TTC549 (cell line): ENCODE measurements around the gene CPED1.
"Not testable (repeated sequence)": the region's sequence is repeated elsewhere in the genome, so short reads cannot be mapped to it uniquely, and the experiment has no call there.

ENCODE experiments used
- FAIRE-seq: peaks from 2 replicates; lab custom pipeline; 2012; peaks lifted over from hg19 to GRCh38; lab: Jason Lieb, UNC

The CPED1 gene

DNA sequence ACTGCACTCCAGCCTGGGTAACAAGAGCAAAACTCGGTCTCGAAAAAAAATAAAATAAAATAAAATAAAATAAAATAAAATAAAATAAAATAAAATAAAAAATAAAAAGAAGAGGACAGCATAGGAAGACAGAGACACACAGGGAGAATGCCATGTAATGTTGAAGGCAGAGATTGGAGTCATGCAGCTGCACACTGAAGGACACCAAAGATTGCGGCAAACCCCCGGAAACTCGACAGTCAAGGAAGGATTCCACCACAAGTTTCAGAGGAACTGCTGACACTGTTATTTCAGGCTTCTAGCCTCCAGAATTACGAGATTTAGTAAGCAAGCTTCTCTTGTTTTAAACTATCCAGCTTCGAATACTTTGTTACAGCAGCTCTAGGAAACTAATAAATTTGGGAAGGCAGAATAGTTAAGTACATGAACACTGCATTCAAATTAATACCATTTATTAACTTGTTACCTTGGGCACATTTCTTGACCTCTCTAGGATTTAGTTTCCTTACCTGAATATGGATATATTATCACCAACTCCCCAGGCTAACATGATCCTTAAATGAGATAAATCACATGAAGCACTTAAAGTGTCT lies 9.5 kb downstream of the CPED1 start:
- FAIRE-seq = no peak

DNA sequence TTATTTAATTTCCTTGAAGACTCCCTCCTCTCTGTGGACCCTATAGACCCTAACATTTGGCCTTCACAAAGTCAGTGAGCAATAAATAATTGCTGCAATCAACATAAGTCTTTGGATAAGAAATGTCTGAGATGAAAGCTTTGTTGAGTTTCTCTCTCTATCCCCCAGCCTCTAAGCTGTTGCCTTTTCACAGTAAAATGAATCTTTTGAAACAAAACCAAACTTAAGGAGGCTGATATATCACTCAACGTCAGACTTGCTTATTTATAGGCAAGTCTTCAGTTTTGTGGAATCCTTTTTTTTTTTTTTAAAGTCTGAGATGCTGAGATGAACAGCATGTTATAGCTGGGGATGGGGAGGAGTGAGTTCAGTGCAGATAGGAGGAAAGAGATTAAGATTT lies 10.0 kb downstream of the CPED1 start:
- no peak for FAIRE-seq

DNA sequence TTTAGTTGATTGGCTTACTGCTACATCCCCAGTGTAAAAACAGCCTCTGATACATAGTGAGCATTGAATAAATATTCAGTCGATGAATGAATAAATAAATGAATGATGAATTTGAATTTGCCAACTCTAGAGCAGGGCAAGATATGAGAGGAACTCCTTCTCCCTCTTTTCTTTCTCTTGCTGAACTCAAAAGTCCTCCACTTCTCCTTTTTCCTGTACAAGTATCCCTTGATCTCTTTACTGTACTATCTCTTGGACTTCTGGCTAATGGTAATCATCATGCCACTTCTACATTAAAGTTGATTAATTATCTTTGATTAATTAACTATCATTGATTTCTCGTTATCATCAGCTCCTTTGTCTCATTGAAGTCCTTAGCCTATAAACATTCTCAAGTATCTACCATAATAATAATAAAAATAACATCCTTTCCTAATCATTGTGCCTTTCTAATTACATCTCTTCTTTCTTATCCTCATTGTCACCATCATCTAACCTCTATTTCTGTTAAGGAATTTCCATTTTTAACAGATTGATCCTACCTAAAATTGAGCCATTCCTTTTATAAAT lies 10.6 kb downstream of the CPED1 start:
- FAIRE-seq = no peak

DNA sequence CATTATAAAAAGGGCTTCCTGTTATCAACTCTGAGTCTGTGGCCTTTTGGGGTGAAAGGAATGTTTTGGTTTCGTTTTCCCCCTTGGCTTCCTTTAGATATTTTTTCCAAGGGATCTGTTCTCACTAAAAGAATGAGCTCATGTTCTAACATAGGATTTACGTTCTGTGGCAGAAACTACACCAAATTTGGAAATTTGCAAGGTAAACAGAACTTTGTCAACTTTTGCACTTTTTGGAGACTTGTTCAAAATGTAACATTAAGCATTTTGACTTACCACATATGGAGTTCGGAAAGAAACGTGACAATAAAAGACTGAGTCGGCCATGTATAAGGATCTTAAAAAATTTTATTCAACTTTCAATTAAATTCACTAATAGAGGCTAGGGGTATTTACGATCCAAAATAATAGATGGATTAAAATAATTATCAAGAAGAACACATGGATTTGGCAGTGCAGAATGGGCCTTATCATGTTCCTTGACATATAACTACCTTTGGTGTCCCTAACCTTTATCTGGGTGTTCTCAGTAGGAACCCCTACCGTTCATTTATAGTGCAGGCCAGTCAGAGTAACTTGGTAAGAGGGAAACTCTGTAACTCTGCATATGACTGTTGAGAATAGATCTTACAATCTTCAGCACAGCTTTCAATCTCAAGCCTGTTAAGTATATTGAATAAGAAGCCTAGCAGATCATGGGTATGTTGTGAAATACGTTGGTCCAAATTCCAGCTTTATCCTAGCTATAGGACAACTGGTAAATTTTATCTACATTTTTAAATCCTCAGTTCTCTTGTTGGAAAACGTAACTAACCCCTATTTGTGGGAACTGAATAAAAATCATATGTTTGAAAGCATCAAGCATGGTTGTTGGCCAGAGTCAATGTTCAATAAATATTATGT lies 11.8 kb downstream of the CPED1 start:
- FAIRE-seq = no peak

DNA sequence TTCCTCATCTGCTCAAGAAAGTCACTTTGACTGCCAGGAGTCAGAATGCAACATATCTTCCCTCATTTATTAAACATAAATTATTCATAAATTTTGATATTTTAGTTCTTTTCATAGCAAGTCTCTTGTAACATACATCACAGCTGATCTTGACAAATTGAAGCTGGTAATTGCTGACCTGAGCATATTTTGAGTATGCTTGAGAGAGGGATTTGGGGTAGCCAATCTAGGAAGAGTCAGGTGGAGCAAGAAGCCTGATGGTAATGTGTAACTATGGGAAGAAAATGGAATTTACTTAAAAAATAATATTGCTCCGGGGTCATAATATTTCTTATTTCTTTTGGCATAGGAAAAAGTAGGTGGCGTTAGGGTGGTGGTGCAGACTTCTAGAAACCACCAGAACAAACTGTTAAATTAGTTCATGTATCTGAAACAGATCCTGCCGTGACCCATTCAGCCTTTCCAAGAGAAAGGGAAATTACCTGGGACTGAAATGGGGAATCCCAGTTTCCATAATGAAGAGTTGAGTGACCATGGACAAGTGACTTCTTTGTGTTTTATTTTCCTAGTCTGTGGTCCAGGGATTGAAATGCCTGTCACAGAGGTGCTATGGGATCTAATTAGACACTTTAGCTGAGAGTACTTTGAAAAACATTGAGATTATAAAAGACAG lies 12.9 kb downstream of the CPED1 start:
- FAIRE-seq = no peak

DNA sequence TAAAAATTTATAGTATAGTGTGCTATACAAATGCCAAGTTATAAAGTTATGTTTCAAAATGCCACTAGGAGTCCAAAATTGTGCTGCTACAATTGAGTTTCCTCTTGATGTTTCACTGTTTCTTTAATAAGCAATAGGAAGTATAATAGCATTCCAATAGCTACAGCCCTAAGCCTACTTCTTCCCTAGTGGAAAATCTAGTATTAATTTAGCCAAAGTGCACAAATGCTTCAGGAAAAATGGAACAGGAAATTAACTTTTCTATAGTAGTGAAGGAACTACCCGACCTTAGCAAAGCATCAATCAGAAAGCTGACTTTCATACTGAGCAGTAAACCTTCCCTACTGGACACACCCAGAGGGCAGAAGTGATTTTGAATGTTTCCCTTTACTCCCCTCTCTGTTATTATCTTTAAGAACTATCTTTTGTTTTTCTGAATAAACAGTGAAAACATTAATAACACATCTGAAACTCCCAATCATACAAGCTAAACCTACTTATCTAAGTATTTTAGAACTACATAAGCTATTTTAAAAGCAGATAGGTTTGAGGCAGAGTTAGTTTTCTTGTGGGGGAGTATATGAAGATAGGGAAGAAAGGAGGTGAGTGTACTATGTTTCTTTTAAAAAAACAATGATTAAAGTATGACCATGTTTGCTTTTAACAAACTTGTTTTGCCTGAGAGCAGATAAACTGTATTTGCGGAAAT lies 13.7 kb downstream of the CPED1 start:
- FAIRE-seq = no peak

DNA sequence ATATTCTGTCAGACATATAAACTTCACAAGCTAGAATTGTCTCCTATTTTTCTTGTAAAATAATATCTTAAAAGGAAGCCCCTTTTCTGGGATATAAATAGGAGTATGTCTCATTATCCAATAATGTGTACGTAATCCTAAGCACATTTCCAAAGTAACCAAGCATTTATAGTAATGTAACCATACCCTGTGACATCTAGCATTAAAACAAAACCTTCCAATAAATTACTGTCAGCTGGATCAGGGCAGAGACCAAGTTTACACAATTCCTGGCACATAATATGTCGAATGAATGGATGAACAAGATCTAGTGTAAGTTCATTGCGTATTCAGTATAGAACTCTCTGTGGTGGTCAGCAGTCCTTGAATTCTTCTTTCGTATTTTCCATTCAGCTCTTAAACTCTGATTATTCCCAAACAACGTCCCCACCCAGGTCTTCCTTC lies 14.3 kb downstream of the CPED1 start:
- no peak for FAIRE-seq

DNA sequence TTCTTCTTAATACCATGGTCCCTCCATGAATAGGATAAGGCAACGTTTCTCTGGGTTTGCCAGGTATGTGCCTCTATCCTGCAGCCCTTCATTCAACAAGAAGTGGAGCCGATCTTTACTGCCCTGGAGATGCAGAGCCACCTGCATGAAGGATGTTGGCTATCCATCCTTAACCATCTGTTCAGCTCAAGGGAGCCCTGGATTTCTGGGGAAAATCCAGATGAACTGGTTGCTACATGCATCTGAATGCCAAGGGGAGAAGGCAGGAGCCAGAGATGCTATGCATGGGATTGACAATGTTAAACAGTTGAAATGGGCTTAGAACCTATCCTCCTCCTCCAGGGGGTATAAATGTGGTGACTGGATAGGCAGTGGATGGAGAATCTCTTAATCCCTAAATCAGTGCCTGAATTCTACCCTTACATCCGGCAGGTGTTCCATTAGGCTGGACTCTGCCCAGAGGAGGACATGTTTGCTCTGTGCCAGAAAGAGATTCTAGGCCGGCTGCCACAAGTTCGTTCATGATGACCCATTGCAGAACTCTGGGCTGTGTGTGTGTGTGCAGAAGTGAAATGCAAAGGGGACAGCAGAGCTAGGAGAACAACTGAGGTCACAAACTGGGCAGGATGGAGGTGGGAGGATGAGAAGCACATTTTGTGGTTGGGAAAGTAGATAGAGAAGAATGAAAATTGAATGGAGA lies 15.6 kb downstream of the CPED1 start:
- no peak for FAIRE-seq

DNA sequence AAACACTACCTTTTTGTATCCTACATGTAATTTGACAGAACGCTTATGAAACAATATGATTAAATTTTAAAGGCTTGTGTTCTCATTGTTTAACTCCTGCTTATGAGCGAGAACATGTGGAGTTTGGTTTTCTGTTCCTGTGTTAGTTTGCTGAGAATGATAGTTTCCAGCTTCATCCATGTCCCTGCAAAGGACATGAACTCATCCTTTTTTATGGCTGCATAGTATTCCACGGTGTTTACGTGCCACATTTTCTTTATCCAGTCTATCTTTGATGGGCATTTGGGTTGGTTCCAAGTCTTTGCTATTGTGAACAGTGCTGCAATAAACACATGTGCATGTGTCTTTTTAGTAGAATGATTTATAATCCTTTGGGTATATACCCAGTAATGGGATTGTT lies 16.5 kb downstream of the CPED1 start:
- FAIRE-seq = not testable (repeated sequence)

DNA sequence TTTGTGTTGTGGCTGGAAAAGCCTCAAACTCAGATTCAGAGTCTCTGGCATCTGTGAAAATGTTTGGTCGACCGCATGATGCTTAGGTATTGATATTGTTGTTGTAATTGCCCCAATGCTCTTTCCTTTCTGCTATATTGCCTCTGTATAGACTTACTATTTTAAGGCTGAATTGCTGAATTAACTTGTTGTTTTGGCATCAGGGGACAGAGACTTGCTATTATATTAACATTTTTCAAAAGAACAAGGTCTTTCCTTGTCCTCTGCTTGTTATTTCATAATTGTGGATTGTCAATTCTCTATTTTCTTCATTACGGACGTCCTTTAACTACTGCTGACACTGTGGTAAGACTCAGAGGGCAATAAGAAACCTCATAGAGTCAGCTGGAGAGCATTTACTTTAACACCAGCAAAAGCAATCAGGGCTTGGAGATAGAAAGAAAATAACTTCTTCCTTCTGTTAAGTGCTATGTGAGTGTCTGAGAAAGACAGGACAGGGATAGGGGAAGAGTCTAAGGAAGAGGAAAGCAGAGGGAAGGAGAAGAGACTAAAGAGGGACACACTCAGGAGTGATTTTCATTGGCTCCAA lies 17.6 kb downstream of the CPED1 start:
- FAIRE-seq = no peak

DNA sequence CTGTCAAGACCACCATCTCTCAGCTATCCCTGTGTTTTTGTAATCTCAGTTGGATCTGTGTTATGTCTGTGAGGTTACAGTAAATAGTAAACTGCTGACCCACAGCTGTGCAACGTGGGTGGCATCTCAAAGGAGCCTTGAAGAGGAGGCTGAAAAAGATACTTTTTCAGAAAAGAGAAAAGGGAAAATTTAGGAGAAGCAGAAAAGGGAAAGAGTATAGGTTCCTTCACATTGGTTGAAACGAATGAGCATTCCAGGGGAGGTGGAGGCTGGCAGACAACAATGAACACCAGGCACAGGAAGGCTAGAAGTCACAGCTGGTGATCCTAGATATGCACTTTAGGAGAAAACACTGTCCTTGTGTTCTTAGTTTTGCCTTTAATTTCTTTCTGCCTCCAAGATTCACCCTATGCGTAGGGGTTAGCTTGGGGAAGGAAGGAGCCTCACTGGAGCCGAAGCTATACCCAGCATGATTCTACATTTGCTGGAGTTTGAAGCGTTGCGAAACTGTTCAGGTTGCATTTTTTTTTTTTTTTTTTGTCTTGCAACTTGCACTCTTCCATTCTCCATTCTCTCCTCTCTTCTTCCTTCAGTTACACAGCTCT lies 18.3 kb downstream of the CPED1 start:
- no peak for FAIRE-seq

DNA sequence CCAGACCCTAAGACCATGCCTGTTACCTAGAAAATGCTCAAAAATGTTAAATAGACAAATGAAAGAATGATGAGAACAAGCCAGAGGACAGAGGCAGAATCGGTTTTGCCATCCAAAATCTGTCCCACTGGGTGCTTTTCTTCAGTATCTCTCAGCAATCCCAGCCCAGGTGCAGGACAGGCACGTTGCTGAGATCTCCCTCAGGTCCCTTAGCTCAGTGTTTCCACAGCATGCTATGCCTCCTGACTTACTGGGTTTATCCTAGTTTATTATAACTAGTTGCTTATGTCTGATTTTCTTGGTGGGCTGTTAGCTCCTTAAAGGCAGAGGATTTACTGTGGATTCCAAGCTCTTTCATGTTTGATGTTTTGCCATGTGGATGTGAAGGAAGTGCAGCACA lies 20.3 kb downstream of the CPED1 start:
- FAIRE-seq = no peak

DNA sequence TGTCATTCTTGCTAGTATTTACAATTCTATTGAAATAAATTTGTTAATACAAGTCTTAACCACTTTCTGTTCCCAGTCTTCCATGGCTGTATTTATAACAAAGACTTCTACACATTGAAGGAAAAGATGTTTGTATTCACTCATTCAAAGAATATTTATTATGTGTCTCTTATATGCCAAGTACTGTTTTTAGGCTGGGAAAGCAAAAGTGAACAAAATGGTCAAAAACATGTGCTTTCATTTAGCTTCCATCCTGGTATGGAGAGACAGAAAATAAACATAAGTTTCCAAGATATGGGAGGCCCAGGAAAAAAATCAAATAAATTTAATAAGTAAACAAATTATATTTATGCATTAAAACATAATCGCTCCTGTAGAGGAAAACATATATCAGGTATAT lies 22.9 kb downstream of the CPED1 start:
- FAIRE-seq = no peak

DNA sequence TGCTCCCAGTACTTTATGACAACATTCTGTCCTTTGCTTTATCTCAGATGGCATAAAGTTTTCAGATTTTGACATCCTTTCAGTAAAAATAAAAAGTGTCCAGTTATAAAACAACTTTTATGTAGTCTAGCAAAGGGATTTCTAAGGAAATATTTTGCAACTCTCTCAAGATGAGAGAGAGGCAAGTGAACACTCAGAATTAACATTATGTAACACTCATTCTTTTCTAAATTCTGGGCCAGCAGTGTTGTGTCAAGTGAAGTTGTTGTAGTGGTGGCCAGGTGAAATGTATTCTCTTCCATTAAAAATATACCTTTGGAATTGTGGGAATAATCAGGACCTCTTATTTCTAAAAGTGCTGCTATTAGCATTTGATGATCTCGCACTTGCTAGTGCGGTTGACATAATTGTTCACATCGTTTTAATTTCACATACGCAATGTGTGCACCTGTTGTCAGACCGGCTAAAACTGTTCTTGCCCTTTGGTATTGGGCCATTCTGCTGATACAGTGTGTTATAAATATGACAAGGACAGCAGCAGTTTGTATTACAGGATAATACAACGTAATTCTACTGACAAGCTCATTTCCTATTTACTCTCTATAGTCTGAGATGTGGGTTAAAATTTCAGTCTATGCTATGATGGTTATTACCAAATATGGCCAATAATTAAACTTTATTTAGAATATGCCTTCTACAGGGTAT lies 23.8 kb downstream of the CPED1 start:
- FAIRE-seq = no peak

DNA sequence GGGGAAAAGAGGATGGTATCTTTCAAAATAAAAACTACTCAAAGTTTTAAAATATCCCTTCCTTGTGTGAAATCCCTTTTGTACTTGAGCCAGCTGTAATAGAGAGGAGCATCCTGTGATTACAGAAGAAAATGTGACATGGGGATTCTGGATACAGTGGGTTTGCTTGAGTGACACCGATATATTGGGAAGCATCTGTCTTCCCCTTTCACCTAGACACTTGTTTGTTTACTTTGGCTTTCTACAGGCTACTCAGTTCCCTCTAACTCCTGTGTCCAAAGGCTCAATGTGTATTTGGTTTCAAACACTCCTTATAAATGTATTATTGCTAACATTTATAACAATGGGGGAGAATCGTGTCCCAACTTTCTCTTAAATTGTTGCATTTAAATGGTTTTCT lies 24.4 kb downstream of the CPED1 start:
- FAIRE-seq = no peak

DNA sequence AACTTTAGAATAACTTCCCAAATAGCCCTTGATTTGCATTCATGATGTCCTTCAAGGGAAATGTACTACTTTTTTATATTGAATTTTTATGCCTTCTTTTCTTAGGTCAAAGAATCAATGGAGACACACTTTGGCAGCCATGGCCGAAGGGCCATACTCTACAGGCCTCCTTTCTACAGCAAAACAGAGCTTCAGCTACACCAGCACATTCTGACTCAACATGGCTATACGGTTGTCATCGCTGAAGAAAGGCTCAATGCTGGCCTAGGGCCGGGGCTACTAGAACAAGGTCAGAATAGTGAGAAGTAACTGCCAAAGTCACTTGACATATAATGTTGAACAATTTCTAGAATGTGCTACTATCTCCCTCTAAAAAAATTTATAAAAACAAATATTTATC lies 27.0 kb downstream of the CPED1 start:
- no peak for FAIRE-seq

DNA sequence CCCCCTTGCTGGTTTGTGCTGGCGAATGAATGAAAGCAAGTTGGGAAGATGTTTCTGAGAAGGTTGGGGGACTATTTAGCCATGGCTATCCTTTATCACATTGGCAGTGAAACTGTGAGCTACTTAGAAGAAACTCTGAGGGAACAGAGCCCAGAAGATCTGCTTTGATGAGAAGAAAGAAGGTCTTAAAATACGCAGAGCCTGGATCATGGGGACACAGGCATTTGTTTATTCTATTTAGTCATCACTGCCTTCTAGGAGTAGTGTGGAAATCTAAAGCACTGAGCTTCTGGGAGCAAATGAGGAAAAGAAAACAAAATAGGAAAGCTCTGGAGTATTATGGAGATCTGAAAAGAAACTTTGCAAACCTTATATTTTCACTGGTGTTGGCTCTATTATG lies 28.5 kb downstream of the CPED1 start:
- FAIRE-seq = no peak

DNA sequence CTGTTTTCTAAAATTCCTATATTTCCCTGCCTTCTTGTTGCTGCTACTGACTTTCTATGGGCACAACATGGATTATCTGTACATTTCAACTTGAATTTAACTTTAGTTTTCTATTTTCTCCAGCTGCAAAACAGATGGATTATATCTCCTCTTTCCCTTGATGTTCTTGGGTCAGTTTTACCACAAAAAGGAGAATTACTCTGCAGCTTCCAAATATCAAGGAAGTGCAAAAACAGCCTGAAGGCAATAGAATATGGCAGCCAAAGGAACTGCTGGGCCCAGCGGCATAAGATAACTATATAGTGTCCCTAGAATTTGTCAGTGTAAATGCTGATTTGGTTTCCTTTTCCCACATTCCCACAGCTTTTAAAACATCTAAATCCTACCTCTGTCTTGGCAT lies 29.1 kb downstream of the CPED1 start:
- FAIRE-seq = no peak

DNA sequence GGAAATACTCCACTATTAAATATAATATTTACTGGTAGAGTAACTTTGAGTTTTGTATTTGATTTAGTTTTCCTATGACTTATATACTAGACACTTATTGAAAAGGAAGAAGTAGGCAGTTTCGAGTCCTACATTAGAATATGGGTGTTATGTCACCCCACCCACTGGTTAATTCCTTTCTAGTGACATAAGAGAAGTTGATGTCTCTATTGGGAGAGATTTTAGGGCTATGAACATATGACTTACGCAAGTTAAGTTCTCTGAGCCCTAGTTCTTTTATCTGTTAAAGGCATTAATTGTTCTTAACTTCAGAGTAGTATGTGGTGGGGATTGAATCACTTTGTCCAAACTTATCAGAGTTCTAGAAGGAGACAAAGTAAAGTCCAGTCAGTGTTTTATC lies 30.5 kb downstream of the CPED1 start:
- no peak for FAIRE-seq

DNA sequence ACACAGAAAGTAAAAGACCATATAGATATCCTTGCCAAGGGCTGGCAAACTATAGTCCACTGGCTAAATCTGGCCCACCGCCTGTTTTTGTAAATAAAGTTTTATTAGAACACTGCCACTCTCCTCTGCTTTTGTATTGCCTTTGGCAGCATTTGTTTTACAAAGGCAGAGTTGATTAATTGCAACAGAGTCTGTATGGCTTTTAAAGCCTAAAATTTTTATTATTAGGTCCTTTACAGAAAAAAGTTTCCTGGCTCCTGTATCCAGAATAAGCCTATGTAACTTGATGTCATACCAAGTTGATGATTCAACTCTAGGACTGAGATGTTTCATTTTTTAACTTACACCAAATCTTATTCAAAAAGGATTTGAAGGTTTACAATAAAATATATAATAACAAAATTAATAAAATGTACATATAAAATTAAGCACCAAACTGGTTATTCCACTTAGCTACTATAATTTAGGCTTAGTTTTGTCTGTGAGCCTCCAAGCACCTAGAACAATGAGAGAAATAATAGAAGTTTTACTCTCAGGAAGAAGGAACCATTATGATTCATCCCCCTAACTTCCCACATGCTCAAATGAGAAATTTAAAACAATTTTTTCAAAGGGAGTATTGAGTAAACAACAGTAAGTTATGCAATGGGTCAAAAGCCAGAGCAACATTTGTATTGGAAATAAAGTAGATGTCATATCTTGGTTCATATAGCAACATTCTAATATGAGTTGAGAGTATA lies 31.9 kb downstream of the CPED1 start:
- FAIRE-seq = no peak
